HAP-1 (cell line): Measurements from ENCODE around the gene MINDY4B.

ENCODE experiments used
- DNase-seq, 2 experiments: peaks; one replicate each; pipeline ENCODE4 v3.0.0-alpha.2; 2016 to 2020; ENCODE audit warnings: low spot score in 2 of 2
- H3K27me3 ChIP-seq: fragments of 250-450 bp; sonication (Bioruptor Pico); 2 replicates; pipeline ENCODE4 v1.5.1; 2020; ENCODE audit warnings: low read depth, mild to moderate bottlenecking, moderate library complexity
- H3K36me3 ChIP-seq: fragments of 250-450 bp; sonication (Bioruptor Pico); replicated peaks from 2 replicates; pipeline ENCODE4 v1.5.1; 2020; ENCODE audit warnings: mild to moderate bottlenecking
- H3K4me1 ChIP-seq: fragments of 250-450 bp; sonication (Bioruptor Pico); 2 replicates; pipeline ENCODE4 v1.5.1; 2020; ENCODE audit warnings: mild to moderate bottlenecking
- H3K4me3 ChIP-seq: fragments of 250-450 bp; sonication (Bioruptor Pico); 2 replicates; pipeline ENCODE4 v1.5.1; 2020; ENCODE audit warnings: mild to moderate bottlenecking, moderate library complexity
- H3K9me3 ChIP-seq: fragments of 250-450 bp; sonication (Bioruptor Pico); 2 replicates; pipeline ENCODE4 v1.5.1; 2020; ENCODE audit warnings: mild to moderate bottlenecking, moderate library complexity
- in situ Hi-C: fragments of 300-500 bp; cut with MboI; formaldehyde crosslinking; loops from 3 replicates; pipeline ENCODE4 v1.14.3; 2020; ENCODE audit warnings: low sequenced_read_pairs, inconsistent platforms, mixed read lengths

MINDY4B gene

DNA sequence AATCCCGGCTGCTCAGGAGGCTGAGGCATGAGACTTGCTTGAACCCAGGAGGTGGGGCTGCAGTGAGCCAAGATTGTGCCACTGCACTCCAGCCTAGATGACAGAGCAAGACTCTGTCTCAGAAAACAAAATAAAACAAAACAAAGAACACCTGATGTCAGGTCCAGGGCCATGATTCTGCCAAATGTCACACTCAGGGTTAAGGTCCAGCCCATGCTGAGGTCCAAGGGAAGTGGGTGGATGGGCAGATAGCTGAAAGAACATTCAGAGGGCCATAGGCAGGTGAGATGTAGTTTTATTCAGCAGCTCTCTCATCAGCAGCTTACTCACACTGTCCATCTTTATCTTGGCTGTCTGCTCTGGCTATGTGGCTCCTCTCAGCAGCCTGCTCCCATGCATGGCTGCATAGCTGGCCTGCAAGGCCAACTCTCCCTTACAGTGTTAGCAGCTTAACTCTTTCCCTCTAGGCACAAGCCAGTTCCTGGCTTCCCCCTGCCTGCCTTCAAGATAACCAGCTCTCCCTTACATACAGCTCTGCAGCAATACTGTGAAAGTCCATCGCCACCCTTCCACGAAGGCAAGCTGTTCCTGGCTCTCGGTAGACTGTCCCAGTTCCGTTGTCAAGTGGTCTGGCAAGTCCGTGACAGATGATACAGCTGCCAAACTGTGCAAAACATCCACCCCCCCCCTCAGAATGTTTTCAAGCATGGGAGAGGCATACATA lies 79.9 kb downstream of the MINDY4B start:
- H3K4me3 ChIP-seq = no peak overlapping the region
- DNase-seq = no peak
- no peaks in the 10 kb centered on the region for H3K4me1 ChIP-seq
- in situ Hi-C loops = no loop called here
- no peaks in the 10 kb centered on the region for H3K9me3 ChIP-seq
- H3K27me3 ChIP-seq = no peaks in the 10 kb centered on the region
- no peaks in the 10 kb centered on the region for H3K36me3 ChIP-seq

DNA sequence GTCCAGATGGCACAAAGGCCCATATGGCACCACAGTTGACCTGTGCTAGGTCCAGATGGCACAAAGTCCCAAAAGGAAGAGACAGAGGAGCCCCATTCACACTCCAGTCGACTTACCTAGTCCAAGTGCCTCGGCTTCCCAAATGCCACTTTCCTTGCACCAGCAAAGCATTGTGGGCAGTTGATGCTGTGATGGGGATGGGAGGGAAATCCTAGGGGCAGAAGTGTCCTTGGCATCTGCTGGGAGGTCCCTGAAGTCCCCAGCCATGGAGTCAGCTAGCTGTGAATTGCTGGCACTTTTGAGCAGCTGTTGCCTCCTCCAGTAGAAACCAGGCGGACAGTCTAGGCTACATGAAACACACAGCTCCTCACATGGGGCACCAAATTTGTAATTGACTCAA lies 82.0 kb downstream of the MINDY4B start:
- no peak for DNase-seq
- Histone ChIP-seq H3K9me3 (no peaks in the 10 kb centered on the region), H3K27me3 (no peaks in the 10 kb centered on the region), H3K4me1 (no peaks in the 10 kb centered on the region), H3K4me3 (no peak overlapping the region), H3K36me3 (no peaks in the 10 kb centered on the region)
- in situ Hi-C loops = no loop called here

DNA sequence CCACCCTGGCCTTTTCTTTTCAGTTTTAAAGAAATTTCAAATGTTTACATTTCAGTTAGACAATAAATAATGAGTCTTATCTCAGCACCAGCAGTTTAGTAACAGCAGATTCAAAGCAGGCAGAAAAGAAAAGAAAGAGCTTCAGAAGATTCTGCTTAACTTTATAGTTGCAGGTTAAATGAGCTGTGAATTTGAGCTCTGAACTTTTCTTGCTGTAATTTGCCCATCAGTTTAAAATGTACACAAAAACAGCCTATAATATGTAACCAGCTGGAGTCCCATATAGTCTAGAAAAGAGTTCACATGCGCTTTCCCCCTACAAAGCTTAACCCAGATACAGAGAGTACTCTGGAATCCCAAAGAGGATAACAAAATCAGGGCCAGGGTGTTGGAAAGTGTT lies 82.6 kb downstream of the MINDY4B start:
- H3K27me3 ChIP-seq = no peaks in the 10 kb centered on the region
- H3K36me3 ChIP-seq = no peaks in the 10 kb centered on the region
- H3K4me1 ChIP-seq = no peaks in the 10 kb centered on the region
- in situ Hi-C loops = no loop called here
- no peak overlapping the region for H3K4me3 ChIP-seq
- DNase-seq = no peak
- no peaks in the 10 kb centered on the region for H3K9me3 ChIP-seq
